Mesenchymal stem cell (in vitro differentiated cells and primary cell): ENCODE data around the gene ATP6V1F.

Source experiments
- DNase-seq: peaks from one replicate; pipeline ENCODE4 v3.0.0-alpha.2; 2013
- H2AFZ ChIP-seq: one replicate; pipeline ENCODE4 v1.6.1; 2013; ENCODE audit warnings: low read depth, mild to moderate bottlenecking, control low read depth, inconsistent platforms, low read length, moderate library complexity
- H2AK5ac ChIP-seq: 2 replicates; pipeline ENCODE4 v1.6.1; 2013; ENCODE audit warnings: low read length, moderate library complexity, mild to moderate bottlenecking, inconsistent platforms; ENCODE audit not compliant: severe bottlenecking
- H2BK120ac ChIP-seq: one replicate; pipeline ENCODE4 v1.6.1; 2013; ENCODE audit warnings: low read depth, mild to moderate bottlenecking, inconsistent platforms, low read length, moderate library complexity
- H2BK12ac ChIP-seq, 2 experiments: one replicate each; pipeline ENCODE4 v1.6.1; 2013; ENCODE audit warnings: inconsistent platforms in 2 of 2, low read length in 2 of 2, mild to moderate bottlenecking in 2 of 2, moderate library complexity in 2 of 2, control low read depth in 1 of 2
- H2BK15ac ChIP-seq: one replicate; pipeline ENCODE4 v1.6.1; 2013; ENCODE audit warnings: mild to moderate bottlenecking, low read depth, inconsistent platforms; ENCODE audit not compliant: poor library complexity, severe bottlenecking
- H2BK5ac ChIP-seq: 2 replicates; pipeline ENCODE4 v1.6.1; 2013; ENCODE audit warnings: low read depth, mild to moderate bottlenecking, low read length, control low read depth, inconsistent platforms; ENCODE audit not compliant: poor library complexity, severe bottlenecking
- H3K14ac ChIP-seq, 2 experiments: one replicate each; pipeline ENCODE4 v1.6.1; 2013; ENCODE audit warnings: inconsistent platforms in 2 of 2, low read length in 2 of 2, control low read depth in 1 of 2, mild to moderate bottlenecking in 1 of 2, moderate library complexity in 1 of 2
- H3K18ac ChIP-seq, 2 experiments: one replicate each; pipeline ENCODE4 v1.6.1; 2013; ENCODE audit warnings: inconsistent platforms in 2 of 2, low read length in 2 of 2, control low read depth in 1 of 2, low read depth in 1 of 2, mild to moderate bottlenecking in 1 of 2
- H3K23ac ChIP-seq, 2 experiments: one replicate each; pipeline ENCODE4 v1.6.1; 2013; ENCODE audit warnings: inconsistent platforms in 2 of 2, low read length in 2 of 2, mild to moderate bottlenecking in 2 of 2, moderate library complexity in 2 of 2, control low read depth in 1 of 2
- H3K27ac ChIP-seq: 2 replicates; pipeline ENCODE4 v1.5.1; 2013; ENCODE audit warnings: mild to moderate bottlenecking, moderate library complexity, low read length, control low read depth, inconsistent platforms; ENCODE audit not compliant: poor library complexity, severe bottlenecking
- H3K27me3 ChIP-seq, 2 experiments: 2 replicates each; pipeline versions ENCODE4 v1.6.1 to v1.7.0; 2013; ENCODE audit warnings: low read length in 2 of 2, mild to moderate bottlenecking in 2 of 2, moderate library complexity in 2 of 2, control low read depth in 1 of 2, inconsistent platforms in 1 of 2; ENCODE audit not compliant: control insufficient read depth in 1 of 2, insufficient read depth in 1 of 2
- H3K36me3 ChIP-seq, 2 experiments: 2 replicates each; pipeline versions ENCODE4 v1.6.1 to v1.7.0; 2013; ENCODE audit warnings: low read length in 2 of 2, control low read depth in 1 of 2, inconsistent platforms in 1 of 2, low read depth in 1 of 2, mild to moderate bottlenecking in 1 of 2; ENCODE audit not compliant: insufficient read depth in 2 of 2, control insufficient read depth in 1 of 2
- H3K4ac ChIP-seq, 2 experiments: one replicate each; pipeline ENCODE4 v1.6.1; 2013; ENCODE audit warnings: inconsistent platforms in 2 of 2, low read length in 2 of 2, mild to moderate bottlenecking in 2 of 2, moderate library complexity in 2 of 2, control low read depth in 1 of 2, low read depth in 1 of 2
- H3K4me1 ChIP-seq: 2 replicates; pipeline ENCODE4 v1.6.1; 2013; ENCODE audit warnings: low read depth, low read length, control low read depth; ENCODE audit not compliant: control insufficient read depth, insufficient read depth
- H3K4me2 ChIP-seq: 2 replicates; pipeline ENCODE4 v1.6.1; 2013; ENCODE audit warnings: low read length, mild to moderate bottlenecking, inconsistent platforms; ENCODE audit not compliant: poor library complexity, severe bottlenecking
- H3K4me3 ChIP-seq, 2 experiments: 2 replicates each; pipeline versions ENCODE4 v1.5.1 to v1.7.0; 2013; ENCODE audit warnings: low read length in 2 of 2, mild to moderate bottlenecking in 2 of 2, control low read depth in 1 of 2, low read depth in 1 of 2; ENCODE audit not compliant: insufficient read depth in 1 of 2
- H3K79me1 ChIP-seq: replicated peaks from 2 replicates; pipeline ENCODE4 v1.6.1; 2013; ENCODE audit warnings: mild to moderate bottlenecking, control low read depth, low read length, inconsistent platforms; ENCODE audit not compliant: poor library complexity, severe bottlenecking
- H3K9ac ChIP-seq: 2 replicates; pipeline ENCODE4 v1.7.0; 2013; ENCODE audit warnings: mild to moderate bottlenecking, low read length, moderate library complexity
- H3K9me3 ChIP-seq: 2 replicates; pipeline ENCODE4 v1.7.0; 2013; ENCODE audit warnings: mild to moderate bottlenecking, low read length; ENCODE audit not compliant: control insufficient read depth
- H4K8ac ChIP-seq: one replicate; pipeline ENCODE4 v1.6.1; 2013; ENCODE audit warnings: inconsistent platforms, mild to moderate bottlenecking, low read length, moderate library complexity
- H4K91ac ChIP-seq: one replicate; pipeline ENCODE4 v1.6.1; 2013; ENCODE audit warnings: mild to moderate bottlenecking, low read length, inconsistent platforms
- WGBS: methylation state at CpG from one replicate; pipeline ENCODE4 v1.1.7; 2013; ENCODE audit warnings: mixed read lengths; 5-methylcytosine and 5-hydroxymethylcytosine counted together

Gene ATP6V1F

GRCh38 chr7:128842674-128843641 lies 19.7 kb upstream of the ATP6V1F start:
- peaks cover 97% of the 10 kb centered on the region in 2 experiments for H3K36me3 ChIP-seq
- no peak overlapping the region for H3K14ac ChIP-seq
- no peak overlapping the region for H3K23ac ChIP-seq
- H3K4ac ChIP-seq: no peak overlapping the region
- no peaks in the 10 kb centered on the region for H3K27me3 ChIP-seq
- no peak overlapping the region for H2AFZ ChIP-seq
- no peak overlapping the region for H2BK12ac ChIP-seq
- WGBS: 99% methylated on average over 38 of the region's 38 CpGs
- no peak overlapping the region for H2BK15ac ChIP-seq
- H3K4me2 ChIP-seq: no peak overlapping the region
- no peaks in the 10 kb centered on the region for H3K4me1 ChIP-seq
- no peak overlapping the region for H3K9ac ChIP-seq
- no peak overlapping the region for H4K8ac ChIP-seq
- H3K9me3 ChIP-seq: no peaks in the 10 kb centered on the region
- no peak overlapping the region for H3K18ac ChIP-seq
- no peak for DNase-seq
- H2BK5ac ChIP-seq: no peak overlapping the region
- H2BK120ac ChIP-seq: no peak overlapping the region
- peaks cover 31% of the 10 kb centered on the region for H3K79me1 ChIP-seq
- H4K91ac ChIP-seq: no peak overlapping the region
- H3K4me3 ChIP-seq: no peak overlapping the region
- H3K27ac ChIP-seq: no peak overlapping the region
- no peak overlapping the region for H2AK5ac ChIP-seq

DNA sequence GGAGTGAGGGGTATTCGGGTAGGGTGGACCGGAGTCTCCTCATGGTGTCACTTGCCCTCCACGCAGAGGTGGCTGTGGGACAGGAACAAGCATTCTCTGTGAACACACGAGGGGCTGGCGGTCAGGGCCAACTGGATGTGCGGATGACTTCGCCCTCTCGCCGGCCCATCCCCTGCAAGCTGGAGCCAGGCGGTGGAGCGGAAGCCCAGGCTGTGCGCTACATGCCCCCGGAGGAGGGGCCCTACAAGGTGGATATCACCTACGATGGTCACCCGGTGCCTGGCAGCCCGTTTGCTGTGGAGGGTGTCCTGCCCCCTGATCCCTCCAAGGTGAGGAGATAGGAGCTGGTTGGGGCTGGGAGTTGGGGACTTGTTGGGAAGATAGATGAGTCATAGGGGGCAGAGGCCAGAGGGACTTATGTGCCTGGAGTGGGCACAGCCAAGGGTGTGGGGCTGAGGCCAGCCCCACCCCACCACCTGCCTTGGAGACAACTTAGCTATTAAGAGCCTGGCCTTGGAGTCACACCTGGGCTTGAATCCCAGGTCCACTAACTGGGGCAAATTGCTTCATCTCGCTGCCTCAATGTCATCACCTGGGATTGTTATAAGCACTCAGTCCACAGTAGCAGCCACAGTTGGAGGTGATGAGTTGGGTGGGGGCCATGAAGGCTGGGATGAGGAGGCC lies 18.6 kb upstream of the ATP6V1F start:
- no peak overlapping the region for H3K4me3 ChIP-seq
- H3K9me3 ChIP-seq: no peaks in the 10 kb centered on the region
- H4K91ac ChIP-seq: no peak overlapping the region
- no peak overlapping the region for H3K4me2 ChIP-seq
- H3K23ac ChIP-seq: no peak overlapping the region
- H3K4me1 ChIP-seq: no peaks in the 10 kb centered on the region
- no peak overlapping the region for H3K9ac ChIP-seq
- no peak overlapping the region for H2BK15ac ChIP-seq
- H3K14ac ChIP-seq: no peak overlapping the region
- no peak overlapping the region for H2AK5ac ChIP-seq
- no peak overlapping the region for H3K27ac ChIP-seq
- H3K4ac ChIP-seq: no peak overlapping the region
- no peak overlapping the region for H3K18ac ChIP-seq
- no peaks in the 10 kb centered on the region for H3K27me3 ChIP-seq
- no peak overlapping the region for H4K8ac ChIP-seq
- no peak overlapping the region for H2BK120ac ChIP-seq
- H2BK5ac ChIP-seq: no peak overlapping the region
- peaks cover 96 to 97% of the 10 kb centered on the region in 2 experiments for H3K36me3 ChIP-seq
- peaks cover 23% of the 10 kb centered on the region for H3K79me1 ChIP-seq
- WGBS: 97% methylated on average over 17 of the region's 17 CpGs
- no peak overlapping the region for H2BK12ac ChIP-seq
- no peak for DNase-seq
- H2AFZ ChIP-seq: no peak overlapping the region

DNA sequence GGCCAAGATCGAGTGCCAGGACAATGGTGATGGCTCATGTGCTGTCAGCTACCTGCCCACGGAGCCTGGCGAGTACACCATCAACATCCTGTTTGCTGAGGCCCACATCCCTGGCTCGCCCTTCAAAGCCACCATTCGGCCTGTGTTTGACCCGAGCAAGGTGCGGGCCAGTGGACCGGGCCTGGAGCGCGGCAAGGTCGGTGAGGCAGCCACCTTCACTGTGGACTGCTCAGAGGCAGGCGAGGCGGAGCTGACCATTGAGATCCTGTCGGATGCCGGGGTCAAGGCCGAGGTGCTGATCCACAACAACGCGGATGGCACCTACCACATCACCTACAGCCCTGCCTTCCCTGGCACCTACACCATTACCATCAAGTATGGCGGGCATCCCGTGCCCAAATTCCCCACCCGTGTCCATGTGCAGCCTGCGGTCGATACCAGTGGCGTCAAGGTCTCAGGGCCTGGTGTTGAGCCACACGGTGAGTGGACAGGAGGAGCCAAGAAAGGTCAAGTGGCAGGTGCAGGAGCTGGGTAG lies 17.8 kb upstream of the ATP6V1F start:
- no peak overlapping the region for H3K4ac ChIP-seq
- DNase-seq: no peak
- H4K91ac ChIP-seq: peak overlapping the region; percentile 5
- no peak overlapping the region for H3K9ac ChIP-seq
- H3K9me3 ChIP-seq: no peaks in the 10 kb centered on the region
- no peak overlapping the region for H3K14ac ChIP-seq
- H2BK120ac ChIP-seq: no peak overlapping the region
- no peak overlapping the region for H3K23ac ChIP-seq
- H2BK15ac ChIP-seq: no peak overlapping the region
- peaks cover 96 to 97% of the 10 kb centered on the region in 2 experiments for H3K36me3 ChIP-seq
- no peaks in the 10 kb centered on the region for H3K27me3 ChIP-seq
- peaks cover 3% of the 10 kb centered on the region for H3K4me1 ChIP-seq
- peaks cover 19% of the 10 kb centered on the region for H3K79me1 ChIP-seq
- H2BK12ac ChIP-seq: no peak overlapping the region
- H4K8ac ChIP-seq: no peak overlapping the region
- no peak overlapping the region for H3K18ac ChIP-seq
- H2AFZ ChIP-seq: no peak overlapping the region
- WGBS: 96% methylated on average over 25 of the region's 25 CpGs
- no peak overlapping the region for H3K4me3 ChIP-seq
- H3K27ac ChIP-seq: no peak overlapping the region
- no peak overlapping the region for H2BK5ac ChIP-seq
- H2AK5ac ChIP-seq: no peak overlapping the region
- no peak overlapping the region for H3K4me2 ChIP-seq

GRCh38 chr7:128845475-128845874 lies 17.2 kb upstream of the ATP6V1F start:
- Histone ChIP-seq H3K9me3 (no peaks in the 10 kb centered on the region), H3K4me1 (peaks cover 5% of the 10 kb centered on the region), H3K14ac (no peak overlapping the region), H3K4me2 (no peak overlapping the region), H2BK5ac (no peak overlapping the region), H4K8ac (no peak overlapping the region), H3K4ac (no peak overlapping the region), H2BK15ac (no peak overlapping the region), H2BK120ac (no peak overlapping the region), H2BK12ac (no peak overlapping the region), H2AK5ac (no peak overlapping the region), H3K79me1 (peaks cover 17% of the 10 kb centered on the region), H3K4me3 (no peak overlapping the region), H3K27ac (no peak overlapping the region), H3K9ac (no peak overlapping the region), H3K27me3 (no peaks in the 10 kb centered on the region), H2AFZ (no peak overlapping the region), H4K91ac (no peak overlapping the region), H3K36me3 (peaks cover 96 to 97% of the 10 kb centered on the region in 2 experiments), H3K23ac (no peak overlapping the region), H3K18ac (no peak overlapping the region)
- WGBS: 83% methylated on average over 5 of the region's 5 CpGs
- no peak for DNase-seq
